AG04450 (cell line): ENCODE measurements around the gene EAF1. TPM values are rescaled to one million over a fixed set of nuclear protein-coding genes. Genes with fewer than 3 reads are reported as not detected.

Source experiments
- CTCF ChIA-PET: fragments of 300-600, 350-600 bp; formaldehyde crosslinking; extraction: SDS; loops from one replicate; lab custom pipeline; 2022; ENCODE audit warnings: antibody characterized with exemption, inconsistent platforms; lab: Charles Lee
- POLR2A ChIA-PET: fragments of 350-600 bp; formaldehyde crosslinking; extraction: SDS; loops from one replicate; lab custom pipeline; 2021; ENCODE audit warnings: antibody characterized with exemption, inconsistent platforms; lab: Yijun Ruan, JAX
- DNase-seq: peaks from one replicate; pipeline ENCODE4 v3.0.0-alpha.2; 2011; ENCODE audit warnings: low read depth, low spot score
- H3K27ac ChIP-seq: one replicate; pipeline ENCODE4 v1.5.1; 2012; ENCODE audit warnings: low read depth, low read length, control low read depth
- H3K27me3 ChIP-seq: one replicate; pipeline ENCODE4 v1.6.0; 2012; ENCODE audit warnings: low read length; ENCODE audit not compliant: control insufficient read depth, insufficient read depth
- H3K4me3 ChIP-seq: 2 replicates; pipeline ENCODE4 v1.5.1; 2011; ENCODE audit warnings: mild to moderate bottlenecking, low read depth, low read length, control low read depth
- H3K9me3 ChIP-seq: 2 replicates; pipeline ENCODE4 v1.5.1; 2012; ENCODE audit warnings: low read length; ENCODE audit not compliant: control insufficient read depth, insufficient read depth
- polyA plus RNA-seq: library from polyadenylated mRNA; depleted of rRNA; stranded (reverse); fragments of >200 nt; gene quantifications from 2 replicates; pipeline ENCODE4 v1.2.3, GENCODE V29; 2011
- TF ChIP-seq, protein P1 (sequence below): IDR thresholded peaks from 2 replicates; pipeline ENCODE4 v1.5.1; 2011; ENCODE audit warnings: low read depth, low read length, control low read depth, inconsistent platforms

EAF1 gene
- polyA plus RNA-seq, 1 experiment, result 11.0 TPM

- CTCF ChIA-PET, result interaction anchor here (0.7 to 2.3 kb wide), 3 partner anchors 26 to 228 kb away, joined by 3 to 9 read pairs (median 5); no protein-coding TSS in a partner anchor
- no peaks in the 10 kb centered on the region for H3K27me3 ChIP-seq
- TF ChIP-seq, protein P1, sequence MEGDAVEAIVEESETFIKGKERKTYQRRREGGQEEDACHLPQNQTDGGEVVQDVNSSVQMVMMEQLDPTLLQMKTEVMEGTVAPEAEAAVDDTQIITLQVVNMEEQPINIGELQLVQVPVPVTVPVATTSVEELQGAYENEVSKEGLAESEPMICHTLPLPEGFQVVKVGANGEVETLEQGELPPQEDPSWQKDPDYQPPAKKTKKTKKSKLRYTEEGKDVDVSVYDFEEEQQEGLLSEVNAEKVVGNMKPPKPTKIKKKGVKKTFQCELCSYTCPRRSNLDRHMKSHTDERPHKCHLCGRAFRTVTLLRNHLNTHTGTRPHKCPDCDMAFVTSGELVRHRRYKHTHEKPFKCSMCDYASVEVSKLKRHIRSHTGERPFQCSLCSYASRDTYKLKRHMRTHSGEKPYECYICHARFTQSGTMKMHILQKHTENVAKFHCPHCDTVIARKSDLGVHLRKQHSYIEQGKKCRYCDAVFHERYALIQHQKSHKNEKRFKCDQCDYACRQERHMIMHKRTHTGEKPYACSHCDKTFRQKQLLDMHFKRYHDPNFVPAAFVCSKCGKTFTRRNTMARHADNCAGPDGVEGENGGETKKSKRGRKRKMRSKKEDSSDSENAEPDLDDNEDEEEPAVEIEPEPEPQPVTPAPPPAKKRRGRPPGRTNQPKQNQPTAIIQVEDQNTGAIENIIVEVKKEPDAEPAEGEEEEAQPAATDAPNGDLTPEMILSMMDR, result no peak
- peaks cover 3% of the 10 kb centered on the region; the same call in 1 of the 2 replicates for H3K9me3 ChIP-seq
- no peak overlapping the region for H3K4me3 ChIP-seq
- DNase-seq, result no peak
- POLR2A ChIA-PET, result no interaction called here
- no peak overlapping the region for H3K27ac ChIP-seq
These were observed 3.9 kb downstream of the EAF1 start for GRCh38 chr3:15431256-15431837.

DNA sequence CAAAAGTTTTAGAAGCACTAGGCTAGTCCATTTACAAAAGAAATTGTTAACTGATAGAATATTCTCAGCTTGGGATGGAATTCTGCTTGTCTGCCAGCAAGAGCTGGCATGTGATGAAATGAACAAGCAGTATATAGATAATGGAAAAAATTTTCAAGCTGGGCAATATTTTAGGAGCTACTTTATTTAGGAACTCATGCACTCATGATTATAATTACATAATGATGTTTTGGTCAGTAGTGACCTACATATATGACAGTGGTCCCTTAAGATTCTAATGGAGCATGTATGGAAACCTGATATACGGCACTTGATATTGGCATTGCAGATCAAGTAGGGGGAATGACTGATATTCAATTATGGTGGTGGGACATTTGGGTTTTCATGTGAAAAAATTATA, 6.1 kb downstream of the EAF1 start:
- POLR2A ChIA-PET, result no interaction called here
- CTCF ChIA-PET, result interaction anchor here (0.7 to 1.3 kb wide), 2 partner anchors 28 to 165 kb away, joined by 4 read pairs; no protein-coding TSS in a partner anchor
- Histone ChIP-seq H3K27me3 (no peaks in the 10 kb centered on the region), H3K9me3 (no peaks in the 10 kb centered on the region), H3K4me3 (no peak overlapping the region), H3K27ac (no peak overlapping the region)
- TF ChIP-seq, protein P1, result no peak
- no peak for DNase-seq

- TF ChIP-seq, protein P1, result no peak
- POLR2A ChIA-PET, result no interaction called here
- no peaks in the 10 kb centered on the region for H3K27me3 ChIP-seq
- H3K4me3 ChIP-seq, result no peak overlapping the region
- no peaks in the 10 kb centered on the region for H3K9me3 ChIP-seq
- DNase-seq, result no peak
- no peak overlapping the region for H3K27ac ChIP-seq
- CTCF ChIA-PET, result interaction anchor here (1.0 to 1.3 kb wide), 3 partner anchors 29 to 167 kb away, joined by 4 to 5 read pairs (median 4); no protein-coding TSS in a partner anchor
These were observed 7.4 kb downstream of the EAF1 start for GRCh38 chr3:15434756-15435155.

DNA sequence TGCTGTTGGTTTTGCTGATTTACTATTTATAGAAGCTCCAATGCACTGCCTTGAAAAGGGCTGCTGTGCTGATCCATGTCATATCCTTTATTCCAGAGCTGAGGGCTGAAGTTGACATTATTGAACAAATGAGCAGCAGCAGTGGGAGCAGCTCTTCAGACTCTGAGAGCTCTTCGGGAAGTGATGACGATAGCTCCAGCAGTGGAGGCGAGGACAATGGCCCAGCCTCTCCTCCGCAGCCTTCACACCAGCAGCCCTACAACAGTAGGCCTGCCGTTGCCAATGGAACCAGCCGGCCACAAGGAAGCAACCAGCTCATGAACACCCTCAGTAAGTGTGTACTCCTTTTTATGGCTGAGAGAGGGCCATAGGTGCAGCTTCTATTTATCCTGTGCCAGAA, 8.8 kb downstream of the EAF1 start:
- no peak for DNase-seq
- no peaks in the 10 kb centered on the region for H3K9me3 ChIP-seq
- no peaks in the 10 kb centered on the region for H3K27me3 ChIP-seq
- no peak overlapping the region for H3K4me3 ChIP-seq
- CTCF ChIA-PET, result no interaction called here
- TF ChIP-seq, protein P1, result no peak
- POLR2A ChIA-PET, result no interaction called here
- no peak overlapping the region for H3K27ac ChIP-seq

DNA sequence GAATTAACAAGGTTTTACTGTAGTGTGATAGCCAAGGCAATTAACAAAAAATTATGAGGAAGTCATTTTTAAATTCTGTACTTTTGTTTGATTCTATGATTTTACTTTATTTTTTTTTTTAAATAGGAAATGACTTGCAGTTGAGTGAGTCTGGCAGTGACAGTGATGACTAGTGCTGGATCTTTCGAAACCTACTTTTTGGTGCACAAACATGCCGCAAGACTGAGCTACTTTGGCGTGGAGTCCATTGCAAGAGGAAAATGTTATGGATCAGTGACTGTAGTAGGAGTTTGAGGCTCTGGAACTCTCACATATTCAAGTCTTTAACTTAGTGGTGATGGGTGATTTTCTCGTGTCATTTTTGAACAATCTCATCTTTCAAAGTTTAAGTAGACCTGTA, 11.6 kb downstream of the EAF1 start:
- DNase-seq, result no peak
- H3K4me3 ChIP-seq, result no peak overlapping the region
- TF ChIP-seq, protein P1, result no peak
- H3K27me3 ChIP-seq, result no peaks in the 10 kb centered on the region
- ChIA-PET POLR2A (interaction anchor here (0.5 kb wide), 1 partner anchor 224 kb away, joined by 5 read pairs; no protein-coding TSS in a partner anchor), CTCF (interaction anchor here (0.6 kb wide), 2 partner anchors 171 to 320 kb away, joined by 3 read pairs; no protein-coding TSS in a partner anchor)
- no peak overlapping the region for H3K27ac ChIP-seq
- H3K9me3 ChIP-seq, result no peaks in the 10 kb centered on the region
